Measurements from ENCODE around the gene PACSIN2.

PACSIN2 gene

DNA sequence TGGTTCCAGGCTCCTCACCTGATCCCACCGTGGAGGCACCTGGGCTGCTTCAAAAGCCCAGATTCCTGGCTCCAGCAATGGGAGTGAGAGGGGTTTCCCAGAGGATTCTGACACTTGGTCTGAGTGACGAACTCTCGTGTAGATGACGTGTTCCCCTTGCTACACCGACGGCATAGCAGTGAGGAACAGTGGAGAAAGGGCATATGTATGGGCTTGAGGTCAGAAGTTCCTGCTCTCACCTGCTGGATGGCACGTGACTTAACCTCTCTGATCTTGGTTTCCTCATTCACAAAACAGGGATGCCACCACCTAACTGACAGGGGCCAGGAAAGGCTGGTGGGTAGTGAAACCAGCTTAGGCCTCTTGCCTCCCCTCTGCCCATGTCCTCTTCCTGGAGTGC is 127.8 kb downstream of the PACSIN2 start:
- Histone ChIP-seq H4K91ac (ENCODE audit: low read length) (no peak overlapping the region), H2AFZ (ENCODE audit: low read depth, low read length) (no peak overlapping the region), H3K79me1 (replicated peaks; ENCODE audit: low read length, poor library complexity, severe bottlenecking) (peaks cover 38% of the 10 kb centered on the region), H3K4me3 (ENCODE audit: insufficient read depth in 1 of 2, low read depth in 1 of 2, low read length in 2 of 2) (no peak overlapping the region), H3K36me3 (ENCODE audit: control insufficient read depth in 1 of 2, insufficient read depth in 2 of 2, low read depth in 1 of 2, low read length in 2 of 2) (peaks cover 76 to 79% of the 10 kb centered on the region in 2 experiments), H3K27me3 (ENCODE audit: control insufficient read depth in 1 of 2, insufficient read depth in 1 of 2, low read length in 2 of 2) (no peaks in the 10 kb centered on the region), H2BK120ac (ENCODE audit: low read depth, low read length) (no peak overlapping the region), H3K4me2 (ENCODE audit: low read length, poor library complexity, severe bottlenecking) (no peak overlapping the region), H2BK12ac (ENCODE audit: low read length in 2 of 2) (no peak overlapping the region), H3K4ac (ENCODE audit: low read depth in 1 of 2, low read length in 2 of 2) (no peak overlapping the region), H3K4me1 (ENCODE audit: control insufficient read depth, insufficient read depth, low read depth, low read length) (peaks cover 29% of the 10 kb centered on the region), H2AK5ac (ENCODE audit: low read length, severe bottlenecking) (no peak overlapping the region), H2BK5ac (ENCODE audit: low read depth, low read length, poor library complexity, severe bottlenecking) (no peak overlapping the region), H3K23ac (ENCODE audit: low read length in 2 of 2) (no peak overlapping the region), H3K14ac (ENCODE audit: low read length in 2 of 2) (no peak overlapping the region), H3K9ac (ENCODE audit: low read length) (no peak overlapping the region), H2BK15ac (ENCODE audit: low read depth, poor library complexity, severe bottlenecking) (no peak overlapping the region), H3K27ac (ENCODE audit: low read length, poor library complexity, severe bottlenecking) (no peak overlapping the region), H3K9me3 (ENCODE audit: control insufficient read depth, low read length) (no peaks in the 10 kb centered on the region), H3K18ac (ENCODE audit: low read depth in 1 of 2, low read length in 2 of 2) (no peak overlapping the region), H4K8ac (ENCODE audit: low read length) (no peak overlapping the region)
- DNase-seq = no peak
- WGBS = 95% methylated on average over 7 of the region's 7 CpGs

DNA sequence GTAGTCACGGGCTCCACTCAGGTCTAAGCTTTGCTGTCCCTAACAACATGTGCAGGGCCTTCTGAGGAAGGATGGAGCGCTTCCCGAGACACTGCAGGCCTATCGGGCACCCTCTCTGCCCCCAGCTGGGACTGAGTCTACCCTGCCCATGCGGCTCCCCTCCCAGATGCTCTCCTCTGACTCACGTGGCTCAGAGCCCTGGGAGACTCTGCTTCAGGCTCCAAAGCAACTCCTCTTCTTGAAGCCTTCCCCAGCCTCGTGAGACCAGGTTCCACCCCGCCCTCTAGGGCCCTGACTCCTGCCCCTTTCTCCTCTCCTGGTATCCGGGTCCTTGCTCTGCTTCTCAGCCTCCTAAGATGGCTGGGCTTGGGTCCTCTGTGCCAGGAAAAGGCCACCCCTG is 129.5 kb downstream of the PACSIN2 start:
- 88% methylated on average over 9 of the region's 9 CpGs for WGBS

DNA sequence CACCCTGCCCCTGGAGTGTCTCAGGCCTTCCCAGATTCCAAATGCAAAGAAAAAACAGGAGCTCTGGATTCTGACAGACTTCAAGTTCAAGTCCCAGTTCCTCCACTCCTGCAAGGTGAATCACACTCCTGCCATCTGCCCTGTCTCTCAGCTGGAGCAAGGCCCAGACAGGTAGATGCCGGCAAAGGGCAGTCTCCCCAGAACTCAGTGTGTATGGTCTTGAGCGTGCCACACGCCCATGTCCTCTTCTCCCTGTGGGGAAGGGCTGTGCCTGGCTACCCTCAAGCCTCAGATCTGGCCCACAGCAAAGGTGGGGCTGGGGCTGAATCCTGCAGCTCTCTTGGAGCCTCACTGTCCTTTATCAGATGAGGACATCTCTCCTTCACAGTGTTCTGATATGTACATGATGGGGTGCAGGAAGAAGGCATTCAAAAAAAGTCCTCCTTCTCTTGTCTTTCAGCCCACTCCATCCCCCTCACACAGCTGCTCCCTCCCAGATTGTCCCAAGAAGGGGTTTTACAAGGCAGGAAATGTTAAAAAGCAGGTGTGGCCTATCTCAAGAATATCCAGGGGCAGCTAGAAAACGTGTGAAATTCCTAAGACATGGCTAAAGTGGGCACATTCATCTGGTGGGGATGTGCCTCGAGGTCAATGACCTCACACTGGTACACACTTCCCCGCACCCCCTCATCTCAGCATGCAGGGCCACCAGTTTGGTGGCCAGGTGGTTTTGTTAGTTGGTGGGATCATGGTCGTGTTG is 130.2 kb downstream of the PACSIN2 start:
- Histone ChIP-seq H2BK120ac (ENCODE audit: low read depth, low read length) (no peak overlapping the region), H3K36me3 (ENCODE audit: control insufficient read depth in 1 of 2, insufficient read depth in 2 of 2, low read depth in 1 of 2, low read length in 2 of 2) (peaks cover 80 to 81% of the 10 kb centered on the region in 2 experiments), H3K23ac (ENCODE audit: low read length in 2 of 2) (no peak overlapping the region), H2AFZ (ENCODE audit: low read depth, low read length) (no peak overlapping the region), H3K9me3 (ENCODE audit: control insufficient read depth, low read length) (no peaks in the 10 kb centered on the region), H2AK5ac (ENCODE audit: low read length, severe bottlenecking) (no peak overlapping the region), H3K14ac (ENCODE audit: low read length in 2 of 2) (no peak overlapping the region), H3K18ac (ENCODE audit: low read depth in 1 of 2, low read length in 2 of 2) (no peak overlapping the region), H3K27me3 (ENCODE audit: control insufficient read depth in 1 of 2, insufficient read depth in 1 of 2, low read length in 2 of 2) (no peaks in the 10 kb centered on the region), H3K4ac (ENCODE audit: low read depth in 1 of 2, low read length in 2 of 2) (no peak overlapping the region), H2BK5ac (ENCODE audit: low read depth, low read length, poor library complexity, severe bottlenecking) (no peak overlapping the region), H2BK12ac (ENCODE audit: low read length in 2 of 2) (no peak overlapping the region), H3K79me1 (replicated peaks; ENCODE audit: low read length, poor library complexity, severe bottlenecking) (peaks cover 33% of the 10 kb centered on the region), H2BK15ac (ENCODE audit: low read depth, poor library complexity, severe bottlenecking) (no peak overlapping the region), H3K4me1 (ENCODE audit: control insufficient read depth, insufficient read depth, low read depth, low read length) (peaks cover 47% of the 10 kb centered on the region), H3K4me3 (ENCODE audit: insufficient read depth in 1 of 2, low read depth in 1 of 2, low read length in 2 of 2) (no peak overlapping the region), H3K9ac (ENCODE audit: low read length) (no peak overlapping the region), H3K27ac (ENCODE audit: low read length, poor library complexity, severe bottlenecking) (no peak overlapping the region), H4K91ac (ENCODE audit: low read length) (no peak overlapping the region), H3K4me2 (ENCODE audit: low read length, poor library complexity, severe bottlenecking) (no peak overlapping the region), H4K8ac (ENCODE audit: low read length) (no peak overlapping the region)
- 86% methylated on average over 6 of the region's 7 CpGs for WGBS
- no peak for DNase-seq

More for the DNA sequence above, 129.5 kb downstream of the PACSIN2 start:
- Histone ChIP-seq H2BK12ac (ENCODE audit: low read length in 2 of 2) (no peak overlapping the region), H3K27ac (ENCODE audit: low read length, poor library complexity, severe bottlenecking) (no peak overlapping the region), H3K27me3 (ENCODE audit: control insufficient read depth in 1 of 2, insufficient read depth in 1 of 2, low read length in 2 of 2) (no peaks in the 10 kb centered on the region), H3K9ac (ENCODE audit: low read length) (no peak overlapping the region), H3K4ac (ENCODE audit: low read depth in 1 of 2, low read length in 2 of 2) (no peak overlapping the region), H3K4me3 (ENCODE audit: insufficient read depth in 1 of 2, low read depth in 1 of 2, low read length in 2 of 2) (no peak overlapping the region), H3K36me3 (ENCODE audit: control insufficient read depth in 1 of 2, insufficient read depth in 2 of 2, low read depth in 1 of 2, low read length in 2 of 2) (peaks cover 78 to 79% of the 10 kb centered on the region in 2 experiments), H3K18ac (ENCODE audit: low read depth in 1 of 2, low read length in 2 of 2) (no peak overlapping the region), H3K14ac (ENCODE audit: low read length in 2 of 2) (no peak overlapping the region), H3K9me3 (ENCODE audit: control insufficient read depth, low read length) (no peaks in the 10 kb centered on the region), H4K8ac (ENCODE audit: low read length) (no peak overlapping the region), H3K79me1 (replicated peaks; ENCODE audit: low read length, poor library complexity, severe bottlenecking) (peaks cover 31% of the 10 kb centered on the region), H3K4me2 (ENCODE audit: low read length, poor library complexity, severe bottlenecking) (no peak overlapping the region), H3K23ac (ENCODE audit: low read length in 2 of 2) (no peak overlapping the region), H3K4me1 (ENCODE audit: control insufficient read depth, insufficient read depth, low read depth, low read length) (peaks cover 43% of the 10 kb centered on the region), H2BK15ac (ENCODE audit: low read depth, poor library complexity, severe bottlenecking) (no peak overlapping the region), H2AFZ (ENCODE audit: low read depth, low read length) (no peak overlapping the region), H2BK120ac (ENCODE audit: low read depth, low read length) (no peak overlapping the region), H2BK5ac (ENCODE audit: low read depth, low read length, poor library complexity, severe bottlenecking) (no peak overlapping the region), H4K91ac (ENCODE audit: low read length) (no peak overlapping the region), H2AK5ac (ENCODE audit: low read length, severe bottlenecking) (no peak overlapping the region)
- no peak for DNase-seq

DNA sequence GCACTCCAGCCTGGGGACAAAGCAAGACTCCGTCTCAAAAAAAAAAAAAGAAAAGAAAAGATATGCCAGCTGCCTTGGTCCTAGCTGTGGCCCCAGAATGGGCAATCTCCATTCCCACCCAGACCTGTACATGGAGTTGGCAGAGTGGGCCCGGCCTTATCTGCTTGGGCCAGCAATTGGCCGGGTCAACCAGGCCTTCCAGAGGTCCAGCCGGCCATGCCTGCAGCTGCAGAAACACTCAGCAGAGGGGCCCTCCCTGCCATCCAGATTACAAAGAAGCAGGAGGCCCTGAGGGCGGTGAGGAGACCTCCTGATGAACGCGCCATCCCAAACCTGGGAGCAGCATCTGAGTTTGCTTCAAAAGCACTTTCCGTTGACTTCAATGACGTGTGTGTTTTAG is 131.0 kb downstream of the PACSIN2 start:
- H4K8ac ChIP-seq (ENCODE audit: low read length) = no peak overlapping the region
- H3K36me3 ChIP-seq (ENCODE audit: control insufficient read depth in 1 of 2, insufficient read depth in 2 of 2, low read depth in 1 of 2, low read length in 2 of 2) = peaks cover 79 to 84% of the 10 kb centered on the region in 2 experiments
- peaks cover 53% of the 10 kb centered on the region for H3K4me1 ChIP-seq (ENCODE audit: control insufficient read depth, insufficient read depth, low read depth, low read length)
- H4K91ac ChIP-seq (ENCODE audit: low read length) = no peak overlapping the region
- no peak overlapping the region for H3K9ac ChIP-seq (ENCODE audit: low read length)
- no peak overlapping the region for H3K4me2 ChIP-seq (ENCODE audit: low read length, poor library complexity, severe bottlenecking)
- H2BK120ac ChIP-seq (ENCODE audit: low read depth, low read length) = no peak overlapping the region
- H3K27me3 ChIP-seq (ENCODE audit: control insufficient read depth in 1 of 2, insufficient read depth in 1 of 2, low read length in 2 of 2) = no peaks in the 10 kb centered on the region
- no peak overlapping the region for H3K14ac ChIP-seq (ENCODE audit: low read length in 2 of 2)
- H3K4ac ChIP-seq (ENCODE audit: low read depth in 1 of 2, low read length in 2 of 2) = no peak overlapping the region
- no peak overlapping the region for H2AK5ac ChIP-seq (ENCODE audit: low read length, severe bottlenecking)
- H3K4me3 ChIP-seq (ENCODE audit: insufficient read depth in 1 of 2, low read depth in 1 of 2, low read length in 2 of 2) = no peak overlapping the region
- H3K9me3 ChIP-seq (ENCODE audit: control insufficient read depth, low read length) = no peaks in the 10 kb centered on the region
- no peak for DNase-seq
- H2BK5ac ChIP-seq (ENCODE audit: low read depth, low read length, poor library complexity, severe bottlenecking) = no peak overlapping the region
- no peak overlapping the region for H3K18ac ChIP-seq (ENCODE audit: low read depth in 1 of 2, low read length in 2 of 2)
- no peak overlapping the region for H2BK15ac ChIP-seq (ENCODE audit: low read depth, poor library complexity, severe bottlenecking)
- H3K27ac ChIP-seq (ENCODE audit: low read length, poor library complexity, severe bottlenecking) = no peak overlapping the region
- H2BK12ac ChIP-seq (ENCODE audit: low read length in 2 of 2) = no peak overlapping the region
- H3K23ac ChIP-seq (ENCODE audit: low read length in 2 of 2) = no peak overlapping the region
- 95% methylated on average over 9 of the region's 9 CpGs for WGBS
- H3K79me1 ChIP-seq (replicated peaks; ENCODE audit: low read length, poor library complexity, severe bottlenecking) = peaks cover 37% of the 10 kb centered on the region
- H2AFZ ChIP-seq (ENCODE audit: low read depth, low read length) = no peak overlapping the region
